HG02763 (cell line): ENCODE data around the gene CEP20.

Experiments used
- ATAC-seq: cut with Tn5 transposase; IDR thresholded peaks from one replicate; pipeline ENCODE4 v1.9.1; 2021; ENCODE audit warnings: mild to moderate bottlenecking, moderate library complexity; ENCODE audit not compliant: unreplicated experiment

CEP20 gene

GRCh38 chr16:15834502-15834901 lies 53.9 kb downstream of the CEP20 start:
- ATAC-seq = no peak

GRCh38 chr16:15833541-15833940 lies 54.9 kb downstream of the CEP20 start:
- no peak for ATAC-seq

- no peak for ATAC-seq
These were observed 56.2 kb downstream of the CEP20 start for GRCh38 chr16:15832241-15832640.

GRCh38 chr16:15830832-15831451 lies 57.5 kb downstream of the CEP20 start:
- ATAC-seq = no peak

- no peak for ATAC-seq
These were observed 58.9 kb downstream of the CEP20 start for GRCh38 chr16:15829460-15829859.

GRCh38 chr16:15827709-15828343 lies 60.6 kb downstream of the CEP20 start:
- no peak for ATAC-seq

GRCh38 chr16:15827299-15827698 lies 61.1 kb downstream of the CEP20 start:
- no peak for ATAC-seq

GRCh38 chr16:15825750-15826305 lies 62.6 kb downstream of the CEP20 start:
- no peak for ATAC-seq

GRCh38 chr16:15822957-15823356 lies 65.4 kb downstream of the CEP20 start:
- no peak for ATAC-seq

GRCh38 chr16:15820837-15821236 lies 67.6 kb downstream of the CEP20 start:
- no peak for ATAC-seq

GRCh38 chr16:15819046-15819445 lies 69.4 kb downstream of the CEP20 start:
- ATAC-seq = no peak

- ATAC-seq = no peak
These were observed 71.0 kb downstream of the CEP20 start for GRCh38 chr16:15817446-15817845.

- ATAC-seq = no peak
These were observed 72.2 kb downstream of the CEP20 start for GRCh38 chr16:15816228-15816627.
